Cardiac fibroblast (primary cell): ENCODE results near the gene PYGM.
"Not testable (repeated sequence)": the region's sequence is repeated elsewhere in the genome, so short reads cannot be mapped to it uniquely, and the experiment has no call there.

Experiments
- DNase-seq, 2 donors: peaks; one replicate each; pipeline versions ENCODE4 v3.0.0 to v3.0.0-alpha.2; 2010; ENCODE audit warnings: low read depth in 2 of 2
- H3K4me3 ChIP-seq, 2 donors: replicated peaks in 1 of 2; 1 replicate in 1 of 2; 2 replicates in 1 of 2; pipeline ENCODE4 v1.5.1; 2011; ENCODE audit warnings: low read depth in 2 of 2, low read length in 2 of 2, mild to moderate bottlenecking in 2 of 2, moderate library complexity in 1 of 2
- TF ChIP-seq, protein P1 (sequence below): IDR thresholded peaks from one replicate; pipeline ENCODE4 v1.5.1; 2011; ENCODE audit warnings: low read depth, mild to moderate bottlenecking, low read length, inconsistent platforms

PYGM gene

GRCh38 chr11:64711956-64712362, 47.8 kb downstream of the PYGM start:
- H3K4me3 ChIP-seq: no peak overlapping the region
- DNase-seq: no peak
- TF ChIP-seq, protein P1, sequence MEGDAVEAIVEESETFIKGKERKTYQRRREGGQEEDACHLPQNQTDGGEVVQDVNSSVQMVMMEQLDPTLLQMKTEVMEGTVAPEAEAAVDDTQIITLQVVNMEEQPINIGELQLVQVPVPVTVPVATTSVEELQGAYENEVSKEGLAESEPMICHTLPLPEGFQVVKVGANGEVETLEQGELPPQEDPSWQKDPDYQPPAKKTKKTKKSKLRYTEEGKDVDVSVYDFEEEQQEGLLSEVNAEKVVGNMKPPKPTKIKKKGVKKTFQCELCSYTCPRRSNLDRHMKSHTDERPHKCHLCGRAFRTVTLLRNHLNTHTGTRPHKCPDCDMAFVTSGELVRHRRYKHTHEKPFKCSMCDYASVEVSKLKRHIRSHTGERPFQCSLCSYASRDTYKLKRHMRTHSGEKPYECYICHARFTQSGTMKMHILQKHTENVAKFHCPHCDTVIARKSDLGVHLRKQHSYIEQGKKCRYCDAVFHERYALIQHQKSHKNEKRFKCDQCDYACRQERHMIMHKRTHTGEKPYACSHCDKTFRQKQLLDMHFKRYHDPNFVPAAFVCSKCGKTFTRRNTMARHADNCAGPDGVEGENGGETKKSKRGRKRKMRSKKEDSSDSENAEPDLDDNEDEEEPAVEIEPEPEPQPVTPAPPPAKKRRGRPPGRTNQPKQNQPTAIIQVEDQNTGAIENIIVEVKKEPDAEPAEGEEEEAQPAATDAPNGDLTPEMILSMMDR: no peak

GRCh38 chr11:64711138-64711955, 48.4 kb downstream of the PYGM start:
- DNase-seq: no peak
- no peak overlapping the region for H3K4me3 ChIP-seq
- TF ChIP-seq, protein P1: no peak

DNA sequence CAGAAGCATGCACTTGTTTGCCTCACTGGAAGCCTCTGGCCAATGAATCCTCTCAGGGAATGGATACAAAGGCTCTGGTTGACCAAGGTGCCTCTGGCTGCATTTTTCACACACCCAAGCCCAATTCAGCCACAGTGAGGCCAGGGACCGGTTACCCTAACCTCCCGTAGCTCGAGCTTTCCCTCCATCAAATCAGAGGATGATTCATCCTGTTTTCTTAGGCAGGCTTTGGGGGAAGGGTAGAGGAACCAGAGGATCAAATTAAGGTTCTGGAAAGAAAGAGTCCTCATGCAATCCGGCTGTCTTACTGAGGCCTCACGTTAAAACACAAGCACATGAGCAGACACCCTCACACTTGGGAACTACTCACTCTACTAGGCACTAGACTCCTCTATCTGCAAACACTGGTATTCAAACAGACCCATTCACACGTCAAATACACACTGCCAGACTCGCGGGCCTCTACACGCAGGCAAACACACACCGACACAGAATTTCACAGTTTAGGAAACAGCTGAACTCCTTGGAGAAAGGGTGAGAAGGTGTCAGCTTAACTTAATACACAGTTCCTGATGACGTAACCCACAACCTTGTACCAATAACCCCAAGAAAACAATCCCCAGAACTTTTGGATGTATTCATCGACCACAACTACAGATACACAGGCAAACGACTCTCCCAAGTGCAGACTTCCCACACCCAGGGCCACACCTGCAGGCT, 49.2 kb downstream of the PYGM start:
- TF ChIP-seq, protein P1: no peak
- DNase-seq: peak in 1 of 2 donors; percentile 9
- no peak overlapping the region for H3K4me3 ChIP-seq

- DNase-seq: no peak
- H3K4me3 ChIP-seq: no peak overlapping the region
- TF ChIP-seq, protein P1: no peak
Measured at GRCh38 chr11:64705501-64705900, 54.3 kb downstream of the PYGM start.

DNA sequence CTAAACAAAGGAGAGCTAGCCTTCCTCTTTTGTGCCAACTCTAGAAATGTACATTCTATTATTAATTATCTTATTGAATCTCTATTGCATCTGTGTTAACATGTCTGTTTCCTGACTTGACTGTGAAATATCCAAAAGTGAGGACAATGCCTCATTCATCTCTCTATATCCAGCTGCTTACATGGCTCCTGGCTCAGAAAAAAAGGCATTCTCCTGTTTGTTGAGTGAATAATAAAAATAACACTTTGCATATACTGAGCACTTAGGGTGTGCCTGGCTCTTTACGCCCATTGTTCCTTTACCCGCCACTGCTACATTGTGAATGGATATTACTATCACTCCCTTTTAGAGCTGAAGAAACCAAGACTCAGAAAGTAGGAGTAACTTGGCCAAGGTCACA, 56.7 kb downstream of the PYGM start:
- DNase-seq: no peak
- no peak overlapping the region for H3K4me3 ChIP-seq
- TF ChIP-seq, protein P1: no peak

DNA sequence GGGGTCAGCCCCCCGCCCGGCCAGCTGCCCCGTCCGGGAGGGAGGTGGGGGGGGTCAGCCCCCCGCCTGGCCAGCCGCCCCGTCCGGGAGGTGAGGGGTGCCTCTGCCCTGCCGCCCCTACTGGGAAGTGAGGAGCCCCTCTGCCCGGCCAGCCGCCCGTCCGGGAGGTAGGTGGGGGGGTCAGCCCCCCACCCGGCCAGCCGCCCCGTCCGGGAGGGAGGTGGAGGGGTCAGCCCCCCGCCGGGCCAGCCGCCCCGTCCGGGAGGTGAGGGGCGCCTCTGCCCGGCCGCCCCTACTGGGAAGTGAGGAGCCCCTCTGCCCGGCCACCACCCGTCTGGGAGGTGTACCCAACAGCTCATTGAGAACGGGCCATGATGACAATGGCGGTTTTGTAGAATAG, 57.8 kb downstream of the PYGM start:
- DNase-seq, H3K4me3 ChIP-seq: not testable (repeated sequence)

GRCh38 chr11:64698427-64698826, 61.3 kb downstream of the PYGM start:
- H3K4me3 ChIP-seq: no peak overlapping the region
- TF ChIP-seq, protein P1: no peak
- DNase-seq: no peak
